Endothelial cell of umbilical vein (primary cell): ENCODE measurements around the gene GADD45A. TPM values are rescaled to one million over a fixed set of nuclear protein-coding genes. Genes with fewer than 3 reads are reported as not detected.
A peak's percentile ranks its signal among the peaks of the same experiment; 100 is the strongest.

Source experiments
- BruUV-seq: library from RNA; stranded (reverse); fragments of 400-500 nt; replicated peaks from 2 replicates; lab custom pipeline; 2021; lab: Mats Ljungman, UMichigan
- CTCF ChIA-PET: fragments of 300-600, 350-600 bp; sonication (Branson Sonifier 250); formaldehyde crosslinking; loops from one replicate; lab custom pipeline; 2021; ENCODE audit warnings: antibody characterized with exemption, inconsistent platforms; lab: Charles Lee
- POLR2A ChIA-PET: fragments of 300-600, 350-600 bp; sonication (Branson Sonifier 250); formaldehyde crosslinking; loops from one replicate; lab custom pipeline; 2021; ENCODE audit warnings: antibody characterized with exemption, inconsistent platforms; lab: Charles Lee
- DNase-seq: peaks from one replicate; pipeline ENCODE4 v3.0.0-alpha.2; 2011; ENCODE audit warnings: low read depth, low spot score
- FAIRE-seq: peaks from 2 replicates; lab custom pipeline; 2011; peaks lifted over from hg19 to GRCh38; lab: Jason Lieb, UNC
- H2AFZ ChIP-seq: 2 replicates; pipeline ENCODE4 v1.6.0; 2012; ENCODE audit warnings: low read depth, low read length, control low read depth, inconsistent platforms
- H3K27ac ChIP-seq: 2 replicates; pipeline ENCODE4 v1.5.1; 2011; ENCODE audit warnings: low read depth, mild to moderate bottlenecking, control low read depth, low read length, moderate library complexity; ENCODE audit not compliant: insufficient read depth
- H3K27me3 ChIP-seq, 2 experiments: 2 replicates each; pipeline versions ENCODE4 v1.6.0 to v1.6.1; 2011; ENCODE audit warnings: low read length in 2 of 2, mixed read lengths in 1 of 2; ENCODE audit not compliant: control insufficient read depth in 2 of 2, insufficient read depth in 2 of 2
- H3K36me3 ChIP-seq, 2 experiments: 2 replicates in 1 of 2; 3 replicates in 1 of 2; pipeline ENCODE4 v1.5.1; 2011; ENCODE audit warnings: low read length in 2 of 2, mild to moderate bottlenecking in 1 of 2, moderate library complexity in 1 of 2; ENCODE audit not compliant: control insufficient read depth in 2 of 2, insufficient read depth in 2 of 2; ENCODE audit errors: extremely low read depth in 1 of 2
- H3K4me1 ChIP-seq: 3 replicates; pipeline ENCODE4 v1.5.1; 2011; ENCODE audit warnings: mild to moderate bottlenecking, low read length; ENCODE audit not compliant: control insufficient read depth, insufficient read depth; ENCODE audit errors: extremely low read depth
- H3K4me2 ChIP-seq: 2 replicates; pipeline ENCODE4 v1.6.1; 2011; ENCODE audit warnings: low read length, control low read depth, mixed read lengths; ENCODE audit not compliant: insufficient read depth
- H3K4me3 ChIP-seq, 3 experiments: fragments of 200-600 bp in 1 of 3; sonication (generic), shearing (Covaris generic) in 1 of 3; replicated peaks in 1 of 3; 2 replicates each; pipeline ENCODE4 v1.5.1; 2011 to 2016; ENCODE audit warnings: control low read depth in 3 of 3, low read length in 3 of 3, mild to moderate bottlenecking in 2 of 3, inconsistent platforms in 1 of 3, low read depth in 1 of 3, moderate library complexity in 1 of 3; ENCODE audit not compliant: insufficient read depth in 1 of 3
- H3K79me2 ChIP-seq: 2 replicates; pipeline ENCODE4 v1.6.0; 2012; ENCODE audit warnings: low read length, inconsistent platforms; ENCODE audit not compliant: control insufficient read depth, insufficient read depth
- H3K9ac ChIP-seq: replicated peaks from 2 replicates; pipeline ENCODE3; 2011; ENCODE audit warnings: low read length, control low read depth; ENCODE audit not compliant: insufficient read depth; ENCODE audit errors: extremely low read depth
- H3K9me1 ChIP-seq: replicated peaks from 3 replicates; pipeline ENCODE4 v1.6.0; 2011; ENCODE audit warnings: mild to moderate bottlenecking, low read length; ENCODE audit not compliant: control insufficient read depth, insufficient read depth; ENCODE audit errors: extremely low read depth
- H3K9me3 ChIP-seq: replicated peaks from 2 replicates; pipeline ENCODE4 v1.5.1; 2012; ENCODE audit warnings: low read length, inconsistent platforms; ENCODE audit not compliant: control insufficient read depth, insufficient read depth
- H4K20me1 ChIP-seq: replicated peaks from 2 replicates; pipeline ENCODE3; 2011; ENCODE audit warnings: mild to moderate bottlenecking, low read length; ENCODE audit not compliant: control insufficient read depth, insufficient read depth; ENCODE audit errors: extremely low read depth
- CTCF ChIP-seq, 2 donors: IDR thresholded peaks; 1 replicate in 1 of 2; 2 replicates in 1 of 2; pipeline ENCODE4 v1.5.1; 2011; ENCODE audit warnings: low read length in 2 of 2, mild to moderate bottlenecking in 2 of 2, moderate library complexity in 2 of 2, control low read depth in 1 of 2, inconsistent platforms in 1 of 2, low read depth in 1 of 2; ENCODE audit not compliant: insufficient read depth in 1 of 2; ENCODE audit errors: extremely low read depth in 1 of 2
- EZH2 ChIP-seq: IDR thresholded peaks from 2 replicates; pipeline ENCODE4 v1.6.1; 2012; ENCODE audit warnings: borderline replicate concordance, low read depth, mild to moderate bottlenecking, moderate library complexity, low read length, inconsistent platforms; ENCODE audit not compliant: severe bottlenecking
- FOS ChIP-seq: IDR thresholded peaks from 2 replicates; pipeline ENCODE4 v1.6.1; 2011; ENCODE audit warnings: mild to moderate bottlenecking, low read length, moderate library complexity, borderline replicate concordance; ENCODE audit not compliant: insufficient read depth
- GATA2 ChIP-seq: IDR thresholded peaks from 2 replicates; pipeline ENCODE4 v1.7.0; 2011; ENCODE audit warnings: low read depth, mild to moderate bottlenecking, moderate library complexity, mixed read lengths, low read length; ENCODE audit not compliant: insufficient read length, insufficient read depth
- JUN ChIP-seq: IDR thresholded peaks from 2 replicates; pipeline ENCODE4 v1.6.1; 2011; ENCODE audit warnings: borderline replicate concordance, low read depth; ENCODE audit not compliant: insufficient read length, insufficient read depth
- MAX ChIP-seq: IDR thresholded peaks from 2 replicates; pipeline ENCODE4 v1.6.1; 2011; ENCODE audit not compliant: insufficient read depth, insufficient read length
- MYC ChIP-seq: IDR thresholded peaks from one replicate; pipeline ENCODE4 v1.6.1; 2011; ENCODE audit warnings: mild to moderate bottlenecking, low read depth, low read length
- POLR2A ChIP-seq: IDR thresholded peaks from 2 replicates; pipeline ENCODE4 v1.6.1; 2012; ENCODE audit warnings: low read depth, mild to moderate bottlenecking, control low read depth, low read length
- POLR2AphosphoS5 ChIP-seq: IDR thresholded peaks from 2 replicates; pipeline ENCODE4 v1.6.1; 2012; ENCODE audit warnings: low read depth, mild to moderate bottlenecking, control low read depth, low read length, moderate library complexity; ENCODE audit not compliant: insufficient read depth
- dilution Hi-C: fragments of 300-500 bp; cut with MboI; formaldehyde crosslinking; loops from one replicate; pipeline ENCODE4 v1.15.0; 2019; ENCODE audit warnings: low sequenced_read_pairs; ENCODE audit not compliant: extremely low pct_ligation_motif_present
- intact Hi-C: fragments of 100-400 bp; cut with micrococcal nuclease; formaldehyde crosslinking; loops from one replicate; pipeline ENCODE4 v1.10.0; 2022
- polyA plus RNA-seq, 4 experiments: library from polyadenylated mRNA; depleted of rRNA in 3 of 4; stranded (reverse) in 3 of 4; unstranded in 1 of 4; fragments of >200 nt; gene quantifications; 2 replicates each; pipeline versions ENCODE4 v1.2.1 to v1.2.3, GENCODE V29; 2011 to 2012; ENCODE audit warnings: missing spikeins in 1 of 4
- total RNA-seq: library from RNA; stranded (reverse); gene quantifications from 2 replicates; pipeline ENCODE4 v1.2.3, GENCODE V29; 2021

Gene GADD45A
- total and polyA plus RNA-seq, 2 donors (not counting 3 experiments of a cell fraction or from before 2014, with no cell fraction given) = 77.4 to 87.6 TPM

- no TSS peak for BruUV-seq
- Histone ChIP-seq H3K27me3 (no peaks in the 10 kb centered on the region), H4K20me1 (no peaks in the 10 kb centered on the region), H3K9me1 (no peaks in the 10 kb centered on the region), H2AFZ (no peak overlapping the region), H3K9me3 (no peaks in the 10 kb centered on the region), H3K27ac (peak overlapping the region; percentile 38), H3K9ac (no peak overlapping the region), H3K4me2 (no peak overlapping the region), H3K4me1 (peaks cover 6% of the 10 kb centered on the region), H3K4me3 (no peak overlapping the region), H3K36me3 (peaks cover 4 to 7% of the 10 kb centered on the region in 2 experiments), H3K79me2 (no peaks in the 10 kb centered on the region)
- no peak for FAIRE-seq
- TF ChIP-seq POLR2A (no peak), CTCF (IDR thresholded peaks at IDR 0.05; ENCODE audit: extremely low read depth in 1 of 2, insufficient read depth in 1 of 2, low read depth in 1 of 2, low read length in 2 of 2) (no peak), POLR2AphosphoS5 (no peak), JUN (no peak), MYC (no peak), GATA2 (no peak), FOS (no peak), EZH2 (no peak), MAX (no peak)
- dilution Hi-C loops = no loop called here
- intact Hi-C loops = no loop called here
- CTCF ChIA-PET = interaction anchor here (1.1 to 2.1 kb wide), 9 partner anchors 9 to 646 kb away, joined by 3 to 12 read pairs (median 5); no protein-coding TSS in a partner anchor
- no peak for DNase-seq
- POLR2A ChIA-PET = no interaction called here
Observed at GRCh38 chr1:67700220-67700619, 15.2 kb downstream of the GADD45A start.
